ENCODE data around the gene ZNF700. TPM values are rescaled to one million over a fixed set of nuclear protein-coding genes. Genes with fewer than 3 reads are reported as not detected.

Gene ZNF700
- total and polyA plus RNA-seq, 12 donors = 2.4 to 11.3 (median 4.4) TPM

- ATAC-seq = no peak
- DNase-seq = no peak
- 82 to 86% methylated on average over 5 of the region's 5 CpGs for WGBS, 2 donors
- no peak for TF ChIP-seq CTCF (IDR thresholded peaks at IDR 0.05)
- Histone ChIP-seq H3K9me3 (peaks cover 0 to 38% (median 6%) of the 10 kb centered on the region in 11 donors), H3K27ac (no peak overlapping the region), H3K4me1 (peaks cover 0 to 9% (median 0%) of the 10 kb centered on the region in 9 donors), H3K27me3 (no peaks in the 10 kb centered on the region), H3K36me3 (peaks cover 0 to 19% (median 13%) of the 10 kb centered on the region in 9 donors), H3K4me3 (no peak overlapping the region)
- intact Hi-C loops (cut with DNase I) = no loop called here
Observed at GRCh38 chr19:11973019-11973810, 48.3 kb downstream of the ZNF700 start.

GRCh38 chr19:11978492-11979100 is 53.7 kb downstream of the ZNF700 start:
- no peaks in the 10 kb centered on the region for H3K4me1 ChIP-seq

GRCh38 chr19:11979527-11979926 is 54.6 kb downstream of the ZNF700 start:
- ATAC-seq (no peak), DNase-seq (no peak)
- H3K27ac ChIP-seq = no peak overlapping the region
- H3K9me3 ChIP-seq = peaks cover 2 to 81% (median 45%) of the 10 kb centered on the region in 11 donors
- WGBS, 2 donors = 93 to 97% methylated on average over 4 of the region's 4 CpGs
- TF ChIP-seq CTCF (IDR thresholded peaks at IDR 0.05) = no peak
- no peak overlapping the region for H3K4me3 ChIP-seq
- no peaks in the 10 kb centered on the region for H3K4me1 ChIP-seq
- peaks cover 0 to 42% (median 34%) of the 10 kb centered on the region in 9 donors for H3K36me3 ChIP-seq
- no peaks in the 10 kb centered on the region for H3K27me3 ChIP-seq
- intact Hi-C loops (cut with DNase I) = no loop called here

More at GRCh38 chr19:11978492-11979100, 53.7 kb downstream of the ZNF700 start:
- Histone ChIP-seq H3K27me3 (no peaks in the 10 kb centered on the region), H3K9me3 (peaks cover 2 to 81% (median 45%) of the 10 kb centered on the region in 11 donors), H3K36me3 (peaks cover 0 to 42% (median 34%) of the 10 kb centered on the region in 9 donors), H3K4me3 (no peak overlapping the region), H3K27ac (no peak overlapping the region)
- DNase-seq (no peak), ATAC-seq (no peak)
- intact Hi-C loops (cut with DNase I) = no loop called here
- TF ChIP-seq CTCF (IDR thresholded peaks at IDR 0.05) = no peak
- WGBS, 2 donors = 92% methylated on average over 9 of the region's 9 CpGs

GRCh38 chr19:11982526-11982925 is 57.6 kb downstream of the ZNF700 start:
- H3K27me3 ChIP-seq = no peaks in the 10 kb centered on the region
- H3K27ac ChIP-seq = no peak overlapping the region
- peaks cover 0 to 33% (median 26%) of the 10 kb centered on the region in 9 donors for H3K36me3 ChIP-seq
- 88 to 90% methylated on average over 4 of the region's 4 CpGs for WGBS, 2 donors
- H3K4me3 ChIP-seq = no peak overlapping the region
- peaks cover 0 to 4% (median 0%) of the 10 kb centered on the region in 9 donors for H3K4me1 ChIP-seq
- DNase-seq = no peak
- intact Hi-C loops (cut with DNase I) = no loop called here
- peaks cover 2 to 64% (median 45%) of the 10 kb centered on the region in 11 donors for H3K9me3 ChIP-seq
- no peak for ATAC-seq
- TF ChIP-seq CTCF (IDR thresholded peaks at IDR 0.05) = no peak
